ENCODE data around the gene MACIR.

DNA sequence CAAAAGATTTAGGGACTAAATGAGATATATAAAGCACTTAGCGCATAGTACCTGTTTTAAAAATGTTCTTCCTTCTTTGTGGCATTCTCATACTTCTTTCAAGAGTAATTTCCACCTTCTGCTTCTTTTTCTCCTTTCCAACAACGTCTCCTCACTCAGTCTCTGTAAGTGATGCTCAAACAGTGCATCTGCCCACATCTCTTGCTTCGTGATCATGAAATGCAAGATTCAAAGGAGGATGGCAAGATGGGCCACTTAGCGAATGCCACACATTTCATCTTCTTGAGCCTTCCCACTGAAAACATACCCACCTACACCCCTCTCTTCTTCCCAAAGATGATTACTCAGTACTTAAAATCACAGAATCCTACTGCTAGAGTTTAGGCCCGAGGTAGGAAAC lies 36.9 kb downstream of the MACIR start:
- TF ChIP-seq, protein P1, sequence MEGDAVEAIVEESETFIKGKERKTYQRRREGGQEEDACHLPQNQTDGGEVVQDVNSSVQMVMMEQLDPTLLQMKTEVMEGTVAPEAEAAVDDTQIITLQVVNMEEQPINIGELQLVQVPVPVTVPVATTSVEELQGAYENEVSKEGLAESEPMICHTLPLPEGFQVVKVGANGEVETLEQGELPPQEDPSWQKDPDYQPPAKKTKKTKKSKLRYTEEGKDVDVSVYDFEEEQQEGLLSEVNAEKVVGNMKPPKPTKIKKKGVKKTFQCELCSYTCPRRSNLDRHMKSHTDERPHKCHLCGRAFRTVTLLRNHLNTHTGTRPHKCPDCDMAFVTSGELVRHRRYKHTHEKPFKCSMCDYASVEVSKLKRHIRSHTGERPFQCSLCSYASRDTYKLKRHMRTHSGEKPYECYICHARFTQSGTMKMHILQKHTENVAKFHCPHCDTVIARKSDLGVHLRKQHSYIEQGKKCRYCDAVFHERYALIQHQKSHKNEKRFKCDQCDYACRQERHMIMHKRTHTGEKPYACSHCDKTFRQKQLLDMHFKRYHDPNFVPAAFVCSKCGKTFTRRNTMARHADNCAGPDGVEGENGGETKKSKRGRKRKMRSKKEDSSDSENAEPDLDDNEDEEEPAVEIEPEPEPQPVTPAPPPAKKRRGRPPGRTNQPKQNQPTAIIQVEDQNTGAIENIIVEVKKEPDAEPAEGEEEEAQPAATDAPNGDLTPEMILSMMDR (conservative IDR thresholded peaks at IDR 0.05; ENCODE audit: low read depth, low read length): no peak
- no peak for TF ChIP-seq EZH2 (IDR thresholded peaks at IDR 0.05; ENCODE audit: borderline replicate concordance, low read depth, low read length, poor library complexity, severe bottlenecking)

Data from A673 (cell line).